HG03064 (cell line): Measurements from ENCODE around the gene DDX24.

Experiments
- ATAC-seq: cut with Tn5 transposase; IDR thresholded peaks from one replicate; pipeline ENCODE4 v1.9.1; 2021; ENCODE audit warnings: low read depth; ENCODE audit not compliant: unreplicated experiment

DDX24 gene, protein sequence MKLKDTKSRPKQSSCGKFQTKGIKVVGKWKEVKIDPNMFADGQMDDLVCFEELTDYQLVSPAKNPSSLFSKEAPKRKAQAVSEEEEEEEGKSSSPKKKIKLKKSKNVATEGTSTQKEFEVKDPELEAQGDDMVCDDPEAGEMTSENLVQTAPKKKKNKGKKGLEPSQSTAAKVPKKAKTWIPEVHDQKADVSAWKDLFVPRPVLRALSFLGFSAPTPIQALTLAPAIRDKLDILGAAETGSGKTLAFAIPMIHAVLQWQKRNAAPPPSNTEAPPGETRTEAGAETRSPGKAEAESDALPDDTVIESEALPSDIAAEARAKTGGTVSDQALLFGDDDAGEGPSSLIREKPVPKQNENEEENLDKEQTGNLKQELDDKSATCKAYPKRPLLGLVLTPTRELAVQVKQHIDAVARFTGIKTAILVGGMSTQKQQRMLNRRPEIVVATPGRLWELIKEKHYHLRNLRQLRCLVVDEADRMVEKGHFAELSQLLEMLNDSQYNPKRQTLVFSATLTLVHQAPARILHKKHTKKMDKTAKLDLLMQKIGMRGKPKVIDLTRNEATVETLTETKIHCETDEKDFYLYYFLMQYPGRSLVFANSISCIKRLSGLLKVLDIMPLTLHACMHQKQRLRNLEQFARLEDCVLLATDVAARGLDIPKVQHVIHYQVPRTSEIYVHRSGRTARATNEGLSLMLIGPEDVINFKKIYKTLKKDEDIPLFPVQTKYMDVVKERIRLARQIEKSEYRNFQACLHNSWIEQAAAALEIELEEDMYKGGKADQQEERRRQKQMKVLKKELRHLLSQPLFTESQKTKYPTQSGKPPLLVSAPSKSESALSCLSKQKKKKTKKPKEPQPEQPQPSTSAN

DNA sequence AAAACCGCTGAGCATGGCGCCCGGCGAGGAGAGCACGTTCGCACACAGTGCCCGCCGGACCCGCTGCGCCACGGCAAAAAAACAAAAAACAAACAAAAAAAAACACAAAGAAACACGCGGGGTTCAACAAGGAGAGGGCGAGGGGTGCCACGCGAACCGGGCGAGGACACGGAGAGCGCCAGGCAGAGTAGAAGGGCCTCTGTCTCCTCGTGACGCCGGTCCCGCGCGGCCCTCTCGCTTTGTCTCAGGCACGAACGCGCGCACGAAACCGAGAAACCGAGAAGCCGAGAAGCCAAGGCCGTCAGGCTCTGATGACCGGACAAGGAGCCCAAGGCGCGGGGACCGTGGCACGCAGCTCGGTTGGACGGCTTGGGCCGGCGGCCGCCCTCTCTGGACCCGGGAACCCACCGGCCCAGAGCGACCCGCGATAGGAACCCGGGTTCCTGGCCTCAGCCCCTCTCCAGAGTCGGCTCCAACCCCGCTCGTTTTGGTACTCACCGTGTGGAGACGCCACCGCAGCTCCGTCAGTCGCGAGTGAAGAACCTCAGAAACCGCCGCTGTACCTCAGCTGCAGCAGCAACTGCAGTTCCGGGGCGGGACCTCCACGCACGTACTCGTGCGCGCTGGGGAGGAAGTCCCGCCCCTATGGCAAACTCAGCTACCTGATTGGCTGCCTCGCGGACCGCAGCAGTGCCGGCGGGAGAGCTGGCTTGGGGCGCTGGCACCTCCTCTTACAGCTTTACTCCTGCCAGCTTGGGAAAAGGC lies at the start of gene DDX24, which contains the start of gene IFI27L1:
TSS of gene DDX24 (minus strand) at position 582 of the 765 bp plus-strand sequence. CDS start 1,460 bp downstream, outside the sequence.
TSS of gene IFI27L1 (plus strand) at position 690 of the 765 bp plus-strand sequence. CDS start 15,628 bp downstream, outside the sequence.
- ATAC-seq = peak; percentile 94

DNA sequence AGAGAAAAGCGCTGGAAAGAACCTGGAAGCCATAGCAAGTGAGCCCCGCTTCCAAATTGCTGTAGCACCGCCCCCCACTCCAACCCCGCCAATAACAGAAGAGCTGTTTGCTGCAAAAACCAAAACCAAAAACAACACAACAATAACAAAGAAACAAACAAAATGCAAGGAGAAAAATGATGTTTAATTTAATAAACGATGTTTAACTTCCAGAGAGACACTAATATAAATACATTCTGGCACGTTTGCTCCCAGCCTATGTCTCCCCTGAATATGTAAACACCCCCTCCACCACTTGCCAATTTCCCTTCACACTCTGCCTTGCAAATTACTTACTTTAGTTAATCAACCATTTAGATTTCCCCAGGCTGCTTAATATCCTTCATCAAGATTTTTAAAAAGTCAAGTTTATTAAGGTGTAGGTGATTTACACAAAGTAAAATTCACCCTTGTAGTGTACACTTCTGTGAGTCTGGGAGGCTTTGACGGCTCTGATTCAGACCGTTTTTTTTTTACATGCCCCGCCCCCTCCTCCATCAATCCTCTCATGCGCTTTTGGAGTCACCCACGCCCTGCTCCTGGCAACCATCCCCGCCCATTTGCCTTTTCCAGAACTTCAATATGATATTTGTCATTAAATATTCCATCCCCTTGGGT lies 48.9 kb upstream of the DDX24 start:
- no peak for ATAC-seq

DNA sequence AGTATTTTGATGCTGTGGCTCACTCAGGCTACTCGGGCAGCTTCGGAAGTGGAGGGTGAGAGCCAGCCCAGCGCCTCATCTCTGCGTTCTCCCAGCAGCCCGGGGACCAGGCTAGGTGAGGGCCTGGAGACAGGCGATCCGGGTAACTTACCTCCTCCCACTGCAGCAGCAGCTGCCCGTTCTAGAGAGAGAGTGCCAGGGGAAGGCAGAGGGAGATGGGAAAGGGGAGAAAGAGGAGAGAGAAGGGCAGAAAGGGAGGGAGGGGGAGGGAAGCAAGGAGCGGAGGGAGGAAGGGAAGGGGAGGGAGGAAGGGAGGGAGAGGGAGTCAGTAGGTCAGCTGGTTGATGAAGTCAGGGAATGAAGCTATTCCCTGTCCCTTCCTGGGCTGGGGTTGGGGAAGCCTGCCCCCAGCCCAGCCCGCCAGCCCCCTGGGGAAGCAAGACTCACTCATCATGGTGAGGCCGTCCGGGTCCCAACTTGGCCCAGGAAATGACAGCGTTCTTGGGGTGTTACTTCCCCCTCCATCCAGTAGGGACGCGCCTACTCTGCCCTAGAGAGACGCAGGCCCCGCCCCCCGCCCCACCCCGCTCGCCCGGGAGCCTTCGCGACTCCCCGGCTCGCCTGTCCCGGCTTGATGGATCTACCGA lies 48.2 kb upstream of the DDX24 start, which contains the start of gene IFI27L2:
TSS of gene IFI27L2 (minus strand) at position 494 of the 647 bp plus-strand sequence. CDS start at position 454, 40 bp downstream.
- peak; percentile 92 for ATAC-seq

DNA sequence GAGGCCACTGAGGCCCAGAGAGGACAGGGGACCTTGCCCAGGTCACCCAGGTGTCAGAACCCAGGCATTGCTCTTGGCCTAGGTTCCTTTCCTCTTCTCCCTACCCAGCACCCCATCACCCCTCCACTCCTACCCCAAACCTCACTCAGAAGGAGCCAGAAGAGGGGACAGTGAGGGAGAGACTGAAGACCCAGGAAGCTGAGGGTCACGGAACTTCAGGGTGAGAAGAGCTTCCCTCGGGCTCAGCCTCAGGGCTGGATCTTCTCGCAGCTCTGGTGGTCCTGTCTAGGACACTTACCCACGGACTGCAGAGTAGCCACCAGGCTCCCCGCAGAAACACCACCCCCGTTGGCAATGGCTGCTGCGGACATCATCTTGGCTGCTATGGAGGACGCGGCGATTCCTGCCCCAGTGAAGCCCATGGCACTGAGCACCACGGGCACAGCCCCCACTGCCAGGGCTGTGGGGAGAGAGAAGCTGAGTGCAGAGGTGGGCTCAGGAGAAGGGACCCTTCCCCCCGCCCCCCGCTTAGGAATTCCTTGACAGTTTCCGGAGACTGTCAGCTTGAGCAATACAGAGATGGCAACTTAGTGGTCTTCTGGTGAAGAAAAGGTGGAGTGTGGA lies 47.3 kb upstream of the DDX24 start:
- no peak for ATAC-seq

DNA sequence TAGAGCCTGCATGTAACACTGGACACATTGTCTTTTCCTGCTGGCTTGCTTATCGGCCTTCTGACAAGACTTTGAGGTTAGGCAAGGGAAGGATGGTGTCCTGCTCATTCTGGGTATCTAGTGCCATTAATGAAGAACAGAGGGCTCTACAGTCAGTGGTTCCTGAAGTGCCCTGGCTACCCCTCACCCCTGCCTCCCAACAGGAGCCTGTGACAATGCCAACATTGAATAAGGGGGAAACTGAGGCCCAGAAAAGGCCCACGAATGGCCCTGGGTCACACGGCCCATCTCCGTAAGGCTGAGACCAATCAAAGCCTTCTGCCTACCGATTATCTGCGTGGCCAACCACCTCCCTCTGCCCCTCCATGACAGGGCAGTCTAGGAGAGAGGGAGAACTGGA lies 46.3 kb upstream of the DDX24 start:
- no peak for ATAC-seq

DNA sequence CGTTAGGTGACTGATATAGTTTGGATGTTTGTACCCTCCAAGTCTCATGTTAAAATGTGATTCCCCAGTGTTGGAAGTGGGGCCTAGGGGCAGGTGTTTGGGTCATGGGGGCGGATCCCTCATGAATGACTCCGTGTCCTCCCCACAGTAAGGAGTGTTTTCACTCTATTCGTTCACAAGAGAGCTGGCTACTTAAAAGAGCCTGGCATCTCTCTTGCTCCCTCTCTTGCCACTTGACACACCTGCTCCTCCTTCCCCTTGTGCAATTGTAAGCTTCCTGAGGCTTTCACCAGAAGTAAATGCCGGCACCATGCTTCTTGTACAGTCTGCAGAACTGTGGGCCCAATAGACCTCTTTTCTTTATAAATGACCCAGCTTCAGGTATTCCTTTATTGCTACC lies 45.8 kb upstream of the DDX24 start:
- no peak for ATAC-seq

DNA sequence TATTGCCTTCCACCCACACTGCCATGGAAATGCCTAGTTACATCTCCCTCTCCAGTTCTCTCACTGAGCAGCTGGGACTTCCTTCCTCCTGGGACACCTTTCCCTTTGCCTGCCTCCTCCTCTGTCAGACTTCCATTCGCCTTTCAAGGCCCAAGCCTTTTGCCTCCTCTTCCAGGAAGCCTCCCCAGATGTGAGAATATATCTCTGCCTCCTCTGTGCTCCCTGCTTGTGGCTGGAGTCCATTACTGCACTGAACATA lies 45.3 kb upstream of the DDX24 start:
- ATAC-seq = no peak

DNA sequence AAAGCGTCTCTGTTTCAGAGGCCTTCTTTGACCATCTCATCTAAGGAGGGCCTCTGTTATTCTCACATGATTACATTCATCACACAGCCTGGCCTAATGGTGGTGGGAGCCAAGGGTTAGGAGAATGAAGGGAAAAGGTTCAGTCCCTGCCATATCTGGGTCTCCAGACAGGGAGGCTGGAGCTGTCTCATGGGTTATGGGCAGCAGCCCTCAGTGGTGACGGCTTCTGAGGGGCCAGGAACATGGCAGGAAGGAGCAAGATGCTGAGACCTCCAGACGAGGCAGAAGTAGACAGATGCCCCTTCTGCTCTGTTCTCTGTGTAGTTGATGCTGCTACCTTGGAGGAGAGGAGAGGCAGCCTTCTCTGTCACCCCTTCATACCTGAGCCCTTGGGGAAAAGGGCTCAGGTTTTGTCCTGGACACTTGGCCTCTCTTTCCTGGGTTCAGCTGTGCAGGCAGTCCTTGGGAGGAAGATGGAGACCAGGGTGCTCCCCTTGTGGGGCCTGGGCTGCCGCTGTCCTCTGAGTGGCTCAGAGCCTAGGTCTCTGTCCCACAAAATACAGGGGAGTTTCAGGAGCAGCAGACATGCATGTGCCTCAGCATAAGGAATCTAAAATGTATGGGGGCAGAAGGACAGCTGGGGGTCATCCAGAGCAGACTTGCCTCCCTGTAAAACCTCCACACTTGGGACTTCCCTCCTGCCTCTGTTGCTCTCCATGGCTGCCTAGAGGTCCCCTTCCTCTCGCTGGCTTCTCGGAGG lies 44.8 kb upstream of the DDX24 start:
- ATAC-seq = no peak

DNA sequence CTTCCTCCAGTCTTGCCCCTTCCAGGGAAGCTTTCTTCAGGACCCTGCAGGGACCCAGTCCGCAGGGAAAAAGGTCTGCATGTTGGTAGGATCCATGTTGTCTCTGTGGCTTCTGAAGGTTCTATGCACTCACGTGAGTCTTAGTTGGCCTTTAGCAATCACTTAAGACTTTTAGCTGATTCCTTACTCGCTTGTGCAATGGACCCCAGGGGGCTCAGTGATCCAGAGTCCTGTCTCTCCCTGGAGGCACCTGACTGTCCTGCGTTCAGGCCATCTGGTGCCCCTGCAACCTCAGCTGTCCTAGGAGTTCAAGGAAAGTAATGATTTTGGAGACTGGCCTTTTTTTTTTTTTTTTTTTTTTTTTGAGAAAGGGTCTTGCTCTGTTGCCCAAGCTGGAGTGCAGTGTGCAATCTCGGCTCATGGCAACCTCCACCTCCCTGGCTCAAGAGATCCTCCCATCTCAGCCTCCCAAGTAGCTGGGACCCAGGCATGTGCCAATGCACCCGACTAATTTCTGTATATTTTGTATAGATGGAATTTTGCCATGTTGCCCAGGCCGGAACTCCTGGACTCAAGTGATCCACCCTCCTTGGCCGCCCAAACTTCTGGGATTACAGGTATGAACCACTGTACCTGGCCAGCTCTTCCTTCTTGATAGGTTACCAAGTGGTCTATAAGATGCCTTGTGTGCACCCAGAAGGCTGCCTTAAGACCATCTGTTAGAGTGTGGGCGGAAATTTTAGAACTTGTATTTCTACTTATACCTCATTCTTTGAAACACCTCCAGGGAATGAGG lies 43.8 kb upstream of the DDX24 start:
- ATAC-seq = no peak

DNA sequence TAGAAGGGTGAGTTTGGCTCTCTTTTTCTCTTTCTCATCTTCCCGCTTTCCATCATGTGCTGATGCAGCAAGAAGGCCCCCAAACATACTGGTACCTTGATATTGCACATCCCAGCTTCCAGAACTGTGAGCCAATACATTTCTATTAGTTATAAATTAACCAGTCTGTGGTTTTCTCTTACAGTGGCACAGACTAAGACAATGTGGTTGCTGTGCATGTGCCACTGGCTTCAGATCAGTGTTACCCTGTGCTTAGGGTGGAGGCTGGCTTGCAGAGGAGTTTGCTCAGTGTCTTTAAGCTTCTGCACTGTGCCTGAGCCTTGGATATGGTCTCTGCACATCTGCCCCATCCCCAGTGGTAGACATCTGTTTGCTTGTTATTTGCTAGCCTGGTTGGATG lies 42.9 kb upstream of the DDX24 start:
- ATAC-seq = no peak

DNA sequence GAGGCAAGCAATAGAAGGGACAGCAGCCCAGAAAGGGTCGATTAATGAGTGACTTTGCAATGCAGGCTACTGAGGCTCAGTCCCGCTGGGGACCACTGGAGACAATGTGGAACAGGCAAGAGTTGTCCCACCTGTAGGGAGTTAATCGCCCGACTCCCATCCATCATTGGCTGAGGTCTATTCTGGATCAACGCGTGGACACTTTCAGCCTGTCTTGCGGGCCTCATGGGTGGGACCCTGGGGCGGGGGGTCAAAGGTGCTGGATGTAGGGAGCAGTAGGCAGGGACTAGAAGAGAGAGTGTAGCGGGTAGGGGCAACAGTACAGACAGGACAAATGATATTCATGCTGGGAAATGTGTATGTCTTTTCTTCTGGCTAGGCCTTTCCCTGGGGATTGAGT lies 42.3 kb upstream of the DDX24 start:
- ATAC-seq = no peak

DNA sequence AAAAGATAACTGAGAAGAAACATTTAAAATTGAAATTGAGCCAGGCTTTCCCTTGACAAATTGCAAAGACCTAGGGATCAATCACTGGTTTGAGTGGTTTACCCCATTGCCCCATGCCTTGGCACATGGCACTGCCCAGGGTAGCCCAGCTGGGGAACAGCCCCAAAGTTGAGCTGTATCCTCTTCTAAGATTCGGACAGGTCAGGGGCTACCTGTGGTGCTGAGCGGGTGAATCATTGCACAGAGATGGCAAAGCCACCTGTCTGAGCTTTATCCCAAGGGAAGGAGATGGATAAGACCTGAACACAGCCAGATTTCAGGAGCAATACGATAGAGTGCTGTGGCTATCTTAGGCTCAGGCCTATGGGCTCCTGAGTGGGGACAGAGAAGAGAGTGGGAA lies 41.4 kb upstream of the DDX24 start:
- ATAC-seq = no peak

DNA sequence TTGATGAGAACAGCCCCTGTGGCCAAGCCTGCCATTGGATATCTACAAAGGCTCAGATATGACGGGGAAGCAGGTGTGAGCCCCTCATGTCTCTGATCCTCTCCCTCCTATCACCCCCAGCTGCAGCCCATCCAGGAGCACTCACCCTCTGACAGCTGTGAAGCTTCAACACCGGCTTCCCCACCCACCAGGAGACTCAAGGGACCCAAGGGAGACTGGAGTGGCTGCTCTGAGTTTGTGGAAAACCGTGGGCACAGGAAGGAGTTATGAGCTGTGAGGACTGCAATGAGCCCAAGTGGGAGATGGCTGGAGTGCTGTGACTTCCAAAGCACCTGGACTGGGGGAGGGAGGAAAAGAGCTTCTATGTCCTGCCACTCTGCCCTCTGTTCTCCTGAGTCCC lies 40.5 kb upstream of the DDX24 start:
- no peak for ATAC-seq

DNA sequence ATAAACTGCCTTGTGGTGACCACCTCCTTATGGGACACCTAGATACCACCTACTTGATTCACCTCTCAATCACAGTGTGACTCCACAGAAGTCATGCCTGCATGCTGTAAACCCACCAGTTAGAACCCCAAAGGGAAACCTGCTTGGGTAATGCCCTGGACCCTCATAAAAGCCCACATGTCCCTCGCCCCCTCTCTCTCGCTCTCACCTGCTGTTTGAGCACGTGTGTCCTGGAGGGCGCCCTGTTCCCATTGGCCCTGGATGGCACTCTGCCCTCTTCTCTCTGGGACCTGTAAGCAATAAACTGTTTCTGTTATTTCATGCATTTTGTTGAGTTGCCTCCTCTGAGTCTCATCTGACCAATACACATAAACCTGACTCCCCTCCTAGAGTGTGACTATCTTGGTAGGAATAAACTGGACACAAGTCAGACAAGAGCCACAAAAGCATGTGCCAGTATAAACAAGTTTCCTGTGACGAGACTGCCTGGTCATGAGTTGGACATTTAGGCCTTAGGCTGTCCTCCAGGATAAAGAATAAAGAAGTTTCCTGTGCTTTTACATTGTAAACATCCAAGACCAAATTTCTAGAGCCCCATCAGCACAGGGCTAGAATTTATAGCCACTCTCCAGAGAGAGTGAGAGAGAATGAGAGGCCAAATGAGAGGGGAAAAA lies 39.8 kb upstream of the DDX24 start:
- ATAC-seq = no peak

DNA sequence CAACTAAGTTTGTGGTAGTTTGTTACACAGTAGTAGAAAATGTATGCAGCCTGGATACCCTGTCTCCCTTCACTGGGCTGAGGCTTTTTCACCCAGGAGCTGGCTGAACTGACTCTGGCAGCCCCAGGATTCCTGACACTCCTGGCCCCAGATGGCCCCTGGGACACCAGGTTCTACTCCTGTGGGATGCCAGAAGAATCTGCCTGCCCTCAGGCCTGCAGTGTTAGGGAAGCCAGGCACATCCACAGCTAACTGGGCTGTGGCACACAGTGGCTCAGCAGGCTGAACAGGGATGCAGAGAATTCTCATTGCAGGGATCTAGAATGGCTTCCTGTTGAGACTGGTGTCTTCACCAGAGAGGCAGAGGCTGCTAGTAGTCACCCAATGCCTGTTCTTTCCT lies 38.1 kb upstream of the DDX24 start:
- no peak for ATAC-seq

DNA sequence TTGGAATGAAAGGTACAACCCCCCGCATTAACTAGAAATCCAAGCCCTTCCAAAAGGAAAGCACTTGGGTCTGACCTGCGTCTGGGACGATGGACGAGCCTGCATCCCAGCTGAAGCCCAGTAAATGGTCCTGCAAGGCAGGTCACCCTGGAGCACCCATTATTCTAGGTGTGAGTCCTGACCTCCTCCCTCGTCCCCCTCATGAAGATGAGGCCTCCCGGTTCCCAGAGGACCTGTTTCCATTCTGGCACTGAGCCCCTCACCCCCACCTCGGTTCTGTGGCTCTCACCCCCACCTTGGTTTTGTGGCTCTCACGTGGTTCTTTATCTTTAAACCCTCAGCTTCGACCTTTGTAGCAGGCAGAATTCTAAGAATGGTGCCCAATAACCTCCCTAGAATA lies 36.9 kb upstream of the DDX24 start:
- ATAC-seq = no peak

DNA sequence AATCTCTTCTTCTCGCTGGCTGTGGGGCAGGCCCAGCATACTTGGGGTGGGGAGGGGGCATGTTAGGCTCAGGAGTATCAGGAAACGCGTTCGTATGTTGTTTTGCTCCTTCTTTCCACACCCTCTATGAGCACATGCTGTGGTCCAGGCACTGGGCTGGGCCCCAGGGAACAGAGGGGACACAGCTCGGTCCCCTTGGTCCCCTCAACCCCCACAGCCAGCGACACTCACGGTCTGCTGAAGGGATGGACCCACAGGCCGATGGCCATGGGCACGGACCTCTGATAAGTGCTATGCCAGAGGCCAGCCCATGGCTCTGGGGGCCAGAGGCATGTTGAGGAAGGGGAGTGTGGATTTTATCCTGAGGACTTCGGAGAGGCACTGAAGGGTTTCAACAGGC lies 35.7 kb upstream of the DDX24 start:
- no peak for ATAC-seq

DNA sequence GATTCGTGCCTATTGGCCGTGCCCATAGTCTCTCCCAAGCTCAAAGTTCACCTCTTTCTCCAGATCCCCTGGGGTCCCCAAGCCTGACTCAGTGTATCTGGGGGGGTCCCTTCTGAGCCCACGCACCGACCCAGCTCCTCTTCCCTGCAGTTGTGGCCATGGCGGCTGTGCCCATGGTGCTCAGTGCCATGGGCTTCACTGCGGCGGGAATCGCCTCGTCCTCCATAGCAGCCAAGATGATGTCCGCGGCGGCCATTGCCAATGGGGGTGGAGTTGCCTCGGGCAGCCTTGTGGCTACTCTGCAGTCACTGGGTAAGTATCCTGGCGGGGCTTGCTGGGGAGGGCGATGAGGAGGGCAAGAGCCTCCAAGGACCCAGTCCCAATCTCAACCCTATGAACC lies 34.6 kb upstream of the DDX24 start:
- no peak for ATAC-seq
